ENCODE measurements around the gene MYL11. TPM values are rescaled to one million over a fixed set of nuclear protein-coding genes. Genes with fewer than 3 reads are reported as not detected.
"Not testable (repeated sequence)": the region's sequence is repeated elsewhere in the genome, so short reads cannot be mapped to it uniquely, and the experiment has no call there.

Gene MYL11
- total and polyA plus RNA-seq, 5 donors from 2014 or later, result 1.7 to 4.1 TPM; not detected in 3

DNA sequence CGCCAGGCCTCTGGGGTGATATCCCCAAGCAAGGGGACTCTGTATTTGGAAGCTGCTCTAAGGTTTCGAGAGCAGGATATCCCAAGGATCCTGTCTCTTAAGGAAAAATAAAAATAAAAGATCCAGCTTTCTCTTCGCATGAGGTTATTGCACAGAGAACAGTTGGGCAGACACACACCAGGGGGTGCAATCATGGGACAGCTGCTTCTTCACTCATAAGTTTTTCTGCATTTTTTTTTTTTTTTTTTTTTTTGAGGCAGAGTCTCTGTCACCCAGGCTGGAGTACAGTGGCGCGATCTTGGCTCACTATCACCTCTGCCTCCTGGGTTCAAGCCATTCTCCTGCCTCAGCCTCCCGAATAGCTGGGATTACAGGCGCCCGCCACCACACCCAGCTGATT lies 32.6 kb upstream of the MYL11 start:
- not testable (repeated sequence) for ATAC-seq (ENCODE audit: low read depth in 2 of 2); H3K36me3 Mint-ChIP-seq; H3K27me3 Mint-ChIP-seq; H3K27me3 ChIP-seq (ENCODE audit: control insufficient read depth, insufficient read depth, low read length); H3K27ac Mint-ChIP-seq; H3K9me3 ChIP-seq (ENCODE audit: control insufficient read depth in 2 of 2, low read length in 2 of 2); H3K36me3 ChIP-seq (ENCODE audit: control insufficient read depth, insufficient read depth, low read length); H3K4me1 Mint-ChIP-seq; H3K27ac ChIP-seq (ENCODE audit: insufficient read depth, low read length, poor library complexity, severe bottlenecking); H3K4me1 ChIP-seq (ENCODE audit: control insufficient read depth, insufficient read depth, low read length, poor library complexity, severe bottlenecking); H3K4me3 ChIP-seq (ENCODE audit: low read depth, low read length); DNase-seq; H3K9me3 Mint-ChIP-seq; H3K4me3 Mint-ChIP-seq

DNA sequence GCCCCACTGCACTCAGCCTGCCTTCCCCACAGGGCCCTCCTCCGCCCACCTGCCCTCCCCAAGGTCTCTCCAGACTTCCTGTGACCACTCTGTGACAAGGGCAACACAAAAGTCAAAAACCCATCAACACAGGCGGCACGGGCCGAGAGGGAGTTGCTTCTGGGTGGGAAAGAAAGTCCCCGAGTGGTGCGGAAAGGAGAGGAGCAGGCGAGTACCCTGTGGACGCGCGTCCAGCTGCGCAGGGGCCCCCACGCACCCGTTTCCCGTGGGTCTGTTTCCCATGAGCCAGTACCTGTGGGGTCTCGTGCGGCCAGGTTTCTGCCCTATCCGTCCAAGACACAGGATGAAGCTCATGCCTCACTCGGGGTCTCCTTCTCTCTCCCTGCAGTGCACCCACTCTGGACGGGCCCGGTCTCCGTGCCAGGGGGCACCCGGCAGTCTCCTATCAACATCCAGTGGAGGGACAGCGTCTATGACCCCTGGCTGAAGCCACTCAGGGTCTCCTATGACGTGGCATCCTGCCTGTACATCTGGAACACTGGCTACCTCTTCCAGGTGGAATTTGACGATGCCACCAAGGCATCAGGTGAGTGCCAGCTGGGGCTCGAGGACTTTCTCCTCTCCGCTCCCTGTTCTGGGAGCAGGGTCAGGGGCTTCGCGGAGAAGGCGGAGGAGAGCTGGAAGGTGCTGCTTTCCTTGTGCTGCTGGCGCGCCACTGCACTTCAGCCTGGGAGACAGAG lies 31.7 kb upstream of the MYL11 start:
- Mint-ChIP-seq H3K4me3 (no peak overlapping the region), H3K27ac (no peak overlapping the region), H3K36me3 (no peaks in the 10 kb centered on the region), H3K9me3 (no peaks in the 10 kb centered on the region), H3K4me1 (peaks cover 0 to 2% (median 0%) of the 10 kb centered on the region in 4 donors), H3K27me3 (no peaks in the 10 kb centered on the region)
- H3K36me3 ChIP-seq (ENCODE audit: control insufficient read depth, insufficient read depth, low read length), result no peaks in the 10 kb centered on the region
- no peaks in the 10 kb centered on the region for H3K4me1 ChIP-seq (ENCODE audit: control insufficient read depth, insufficient read depth, low read length, poor library complexity, severe bottlenecking)
- no peak overlapping the region for H3K27ac ChIP-seq (ENCODE audit: insufficient read depth, low read length, poor library complexity, severe bottlenecking)
- no peak for ATAC-seq (ENCODE audit: low read depth in 2 of 2)
- no peak for DNase-seq
- H3K27me3 ChIP-seq (ENCODE audit: control insufficient read depth, insufficient read depth, low read length), result no peaks in the 10 kb centered on the region
- no peaks in the 10 kb centered on the region for H3K9me3 ChIP-seq (ENCODE audit: control insufficient read depth in 2 of 2, low read length in 2 of 2)
- H3K4me3 ChIP-seq (ENCODE audit: low read depth, low read length), result no peak overlapping the region

DNA sequence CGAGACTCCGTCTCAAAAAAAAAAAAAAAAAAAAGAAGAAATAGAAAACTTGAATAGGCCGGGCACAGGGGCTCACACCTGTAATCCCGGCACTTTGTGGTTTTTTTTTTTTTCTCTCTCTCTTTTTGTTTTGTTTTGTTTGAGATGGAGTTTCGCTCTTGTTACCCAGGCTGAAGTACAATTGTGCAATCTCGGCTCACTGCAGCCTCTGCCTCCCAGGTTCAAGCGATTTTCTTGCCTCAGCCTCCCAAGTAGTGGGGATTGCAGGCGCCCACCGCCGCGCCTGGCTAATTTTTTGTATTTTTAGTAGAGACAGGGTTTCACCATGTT lies 31.1 kb upstream of the MYL11 start:
- not testable (repeated sequence) for H3K9me3 ChIP-seq (ENCODE audit: control insufficient read depth in 2 of 2, low read length in 2 of 2); H3K4me3 ChIP-seq (ENCODE audit: low read depth, low read length); H3K27me3 ChIP-seq (ENCODE audit: control insufficient read depth, insufficient read depth, low read length); H3K9me3 Mint-ChIP-seq; H3K4me1 Mint-ChIP-seq; DNase-seq; H3K4me1 ChIP-seq (ENCODE audit: control insufficient read depth, insufficient read depth, low read length, poor library complexity, severe bottlenecking); H3K36me3 ChIP-seq (ENCODE audit: control insufficient read depth, insufficient read depth, low read length); H3K27me3 Mint-ChIP-seq; H3K4me3 Mint-ChIP-seq; H3K27ac Mint-ChIP-seq; H3K36me3 Mint-ChIP-seq; ATAC-seq (ENCODE audit: low read depth in 2 of 2); H3K27ac ChIP-seq (ENCODE audit: insufficient read depth, low read length, poor library complexity, severe bottlenecking)

DNA sequence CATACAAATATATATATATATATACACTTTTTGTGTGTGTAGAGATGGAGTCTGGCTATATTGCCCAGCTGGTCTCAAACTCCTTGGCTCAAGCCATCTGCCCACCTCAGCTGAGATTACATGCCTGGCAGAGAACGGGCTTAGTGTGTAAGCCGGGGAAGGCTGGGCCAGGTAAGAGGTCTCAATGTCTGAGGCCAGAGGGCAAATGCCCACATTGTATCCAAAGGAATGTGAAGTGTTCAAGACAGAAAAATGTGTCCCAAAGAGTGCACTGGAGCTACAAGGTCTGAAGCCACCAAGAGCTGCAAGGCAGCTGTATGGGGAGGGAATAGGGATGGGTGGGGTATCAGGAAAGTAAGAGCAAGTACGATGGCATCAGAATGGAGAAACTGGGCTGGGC lies 28.3 kb upstream of the MYL11 start:
- Mint-ChIP-seq H3K27me3 (no peaks in the 10 kb centered on the region), H3K9me3 (no peaks in the 10 kb centered on the region), H3K36me3 (peaks cover 11% of the 10 kb centered on the region), H3K4me1 (peaks cover 0 to 7% (median 2%) of the 10 kb centered on the region in 4 donors), H3K27ac (no peak overlapping the region), H3K4me3 (peak overlapping the region in 1 of 4 donors; percentile 24)
- DNase-seq (no peak), ATAC-seq (ENCODE audit: low read depth in 2 of 2) (no peak)
- peaks cover 10% of the 10 kb centered on the region for H3K36me3 ChIP-seq (ENCODE audit: control insufficient read depth, insufficient read depth, low read length)
- no peaks in the 10 kb centered on the region for H3K9me3 ChIP-seq (ENCODE audit: control insufficient read depth in 2 of 2, low read length in 2 of 2)
- no peaks in the 10 kb centered on the region for H3K27me3 ChIP-seq (ENCODE audit: control insufficient read depth, insufficient read depth, low read length)
- no peak overlapping the region for H3K4me3 ChIP-seq (ENCODE audit: low read depth, low read length)
- H3K4me1 ChIP-seq (ENCODE audit: control insufficient read depth, insufficient read depth, low read length, poor library complexity, severe bottlenecking), result no peaks in the 10 kb centered on the region
- peak overlapping the region; percentile 19 for H3K27ac ChIP-seq (ENCODE audit: insufficient read depth, low read length, poor library complexity, severe bottlenecking)

DNA sequence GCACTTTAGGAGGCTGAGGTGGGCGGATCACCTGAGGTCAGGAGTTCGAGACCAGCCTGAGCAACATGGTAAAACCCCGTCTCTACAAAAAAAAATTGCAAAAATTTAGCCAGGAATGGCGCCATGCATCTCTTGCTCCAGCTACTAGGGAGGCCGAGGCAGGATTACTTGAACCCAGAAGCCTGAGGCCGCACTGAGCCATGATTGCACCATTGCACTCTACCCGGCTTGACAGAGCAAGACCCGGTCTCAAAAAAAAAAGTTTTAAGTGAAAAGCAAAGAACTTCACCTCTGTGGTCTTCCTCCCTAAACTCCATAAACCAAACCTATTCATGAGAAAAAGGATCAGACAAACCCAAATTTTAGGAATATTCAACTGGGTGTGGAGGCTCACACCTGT lies 26.5 kb upstream of the MYL11 start:
- Histone ChIP-seq H3K4me3 (ENCODE audit: low read depth, low read length) (no peak overlapping the region), H3K36me3 (ENCODE audit: control insufficient read depth, insufficient read depth, low read length) (peaks cover 28% of the 10 kb centered on the region), H3K9me3 (ENCODE audit: control insufficient read depth in 2 of 2, low read length in 2 of 2) (no peaks in the 10 kb centered on the region), H3K27me3 (ENCODE audit: control insufficient read depth, insufficient read depth, low read length) (no peaks in the 10 kb centered on the region), H3K4me1 (ENCODE audit: control insufficient read depth, insufficient read depth, low read length, poor library complexity, severe bottlenecking) (no peaks in the 10 kb centered on the region), H3K27ac (ENCODE audit: insufficient read depth, low read length, poor library complexity, severe bottlenecking) (no peak overlapping the region)
- Mint-ChIP-seq H3K27ac (no peak overlapping the region), H3K4me1 (peaks cover 0 to 18% (median 2%) of the 10 kb centered on the region in 4 donors), H3K4me3 (no peak overlapping the region), H3K9me3 (no peaks in the 10 kb centered on the region), H3K27me3 (no peaks in the 10 kb centered on the region), H3K36me3 (peaks cover 18% of the 10 kb centered on the region)
- ATAC-seq (ENCODE audit: low read depth in 2 of 2) (no peak), DNase-seq (no peak)

DNA sequence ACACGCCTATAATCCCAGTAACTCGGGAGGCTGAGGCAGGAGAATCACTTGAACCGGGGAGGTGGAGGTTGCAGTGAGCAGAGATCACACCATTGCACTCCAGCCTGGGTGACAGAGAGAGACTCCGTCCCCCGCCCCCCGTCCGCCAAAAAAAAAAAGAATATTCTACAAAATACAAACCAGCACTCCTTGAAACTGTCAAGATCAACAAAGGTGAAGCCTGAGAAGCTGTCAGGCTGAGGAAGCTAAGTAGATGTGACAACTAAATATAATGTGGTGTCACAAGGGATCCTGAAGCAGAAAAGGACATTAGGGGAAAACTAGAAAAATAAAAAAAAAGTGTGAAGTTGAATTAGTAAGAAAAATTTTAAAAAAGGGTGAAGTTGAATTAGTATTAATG lies 25.7 kb upstream of the MYL11 start:
- Mint-ChIP-seq H3K9me3 (no peaks in the 10 kb centered on the region), H3K4me1 (peaks cover 0 to 23% (median 2%) of the 10 kb centered on the region in 4 donors), H3K27me3 (no peaks in the 10 kb centered on the region), H3K27ac (peak overlapping the region in 1 of 3 donors; percentile 62), H3K4me3 (no peak overlapping the region), H3K36me3 (peaks cover 19% of the 10 kb centered on the region)
- Histone ChIP-seq H3K9me3 (ENCODE audit: control insufficient read depth in 2 of 2, low read length in 2 of 2) (no peaks in the 10 kb centered on the region), H3K27ac (ENCODE audit: insufficient read depth, low read length, poor library complexity, severe bottlenecking) (no peak overlapping the region), H3K36me3 (ENCODE audit: control insufficient read depth, insufficient read depth, low read length) (peaks cover 32% of the 10 kb centered on the region), H3K4me1 (ENCODE audit: control insufficient read depth, insufficient read depth, low read length, poor library complexity, severe bottlenecking) (peaks cover 5% of the 10 kb centered on the region), H3K4me3 (ENCODE audit: low read depth, low read length) (no peak overlapping the region), H3K27me3 (ENCODE audit: control insufficient read depth, insufficient read depth, low read length) (no peaks in the 10 kb centered on the region)
- DNase-seq (no peak), ATAC-seq (ENCODE audit: low read depth in 2 of 2) (no peak)

DNA sequence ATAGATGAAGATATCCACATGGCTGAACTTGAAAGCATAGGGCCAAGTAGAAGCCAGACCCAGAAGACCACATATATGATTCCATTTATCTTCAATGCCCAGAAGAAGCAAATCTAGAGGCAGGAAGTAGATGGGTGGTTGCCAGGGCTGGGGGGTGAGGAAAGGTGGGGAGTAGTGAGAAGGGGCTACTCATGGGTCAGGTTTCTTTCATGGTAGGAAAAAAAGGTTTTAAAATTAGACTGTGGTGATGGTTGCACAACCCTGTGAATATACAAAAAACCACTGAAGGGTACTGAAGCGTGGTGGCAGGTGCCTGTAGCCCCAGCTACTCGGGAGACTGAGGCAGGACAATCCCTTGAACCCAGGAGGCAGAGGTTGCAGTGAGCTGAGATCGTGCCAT lies 24.9 kb upstream of the MYL11 start:
- Mint-ChIP-seq H3K36me3 (peaks cover 19% of the 10 kb centered on the region), H3K4me1 (peaks cover 0 to 30% (median 6%) of the 10 kb centered on the region in 4 donors), H3K4me3 (peak overlapping the region in 2 of 4 donors; percentile 24 to 69), H3K27ac (peak overlapping the region in 2 of 3 donors; percentile 62 to 67), H3K9me3 (no peaks in the 10 kb centered on the region), H3K27me3 (no peaks in the 10 kb centered on the region)
- Histone ChIP-seq H3K36me3 (ENCODE audit: control insufficient read depth, insufficient read depth, low read length) (peaks cover 32% of the 10 kb centered on the region), H3K27me3 (ENCODE audit: control insufficient read depth, insufficient read depth, low read length) (no peaks in the 10 kb centered on the region), H3K27ac (ENCODE audit: insufficient read depth, low read length, poor library complexity, severe bottlenecking) (no peak overlapping the region), H3K9me3 (ENCODE audit: control insufficient read depth in 2 of 2, low read length in 2 of 2) (no peaks in the 10 kb centered on the region), H3K4me3 (ENCODE audit: low read depth, low read length) (no peak overlapping the region), H3K4me1 (ENCODE audit: control insufficient read depth, insufficient read depth, low read length, poor library complexity, severe bottlenecking) (peaks cover 12% of the 10 kb centered on the region)
- no peak for ATAC-seq (ENCODE audit: low read depth in 2 of 2)
- DNase-seq, result no peak

DNA sequence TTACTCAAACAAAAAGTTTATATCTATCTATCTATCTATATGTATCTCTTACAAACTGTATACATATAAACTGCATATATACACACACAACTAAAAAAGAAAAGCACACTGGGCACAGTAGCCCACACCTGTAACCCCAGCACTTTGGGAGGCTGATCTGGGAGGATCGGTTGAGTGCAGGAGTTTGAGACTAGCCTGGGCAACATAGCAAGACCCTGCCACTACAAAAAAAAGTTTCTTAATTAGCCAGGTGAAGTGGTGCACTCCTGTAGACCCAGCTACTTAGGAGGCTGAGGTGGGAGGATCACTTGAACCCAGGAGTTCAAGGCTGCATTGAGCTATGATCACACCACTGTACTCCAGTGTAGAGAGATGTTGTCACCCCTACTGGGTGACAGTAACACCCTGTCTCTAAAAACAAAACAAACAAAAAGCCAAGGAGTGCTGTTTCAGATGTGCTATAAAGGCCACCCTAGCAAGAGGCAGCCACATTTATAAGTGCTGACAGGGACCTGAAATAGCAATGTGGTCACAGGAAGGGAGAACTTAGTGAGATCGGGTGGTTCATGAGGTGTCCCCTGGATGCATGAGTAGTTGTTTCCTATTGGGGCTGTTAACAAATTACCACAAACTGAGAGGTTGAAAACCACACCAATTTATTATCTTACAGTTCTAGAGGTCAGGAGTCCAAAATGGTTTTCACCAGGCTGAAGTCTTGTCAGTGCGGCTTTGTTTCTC lies 24.3 kb upstream of the MYL11 start:
- H3K4me3 Mint-ChIP-seq, result peak overlapping the region in 1 of 4 donors; percentile 69

More for the DNA sequence above, 24.3 kb upstream of the MYL11 start:
- Histone ChIP-seq H3K36me3 (ENCODE audit: control insufficient read depth, insufficient read depth, low read length) (peaks cover 32% of the 10 kb centered on the region), H3K4me3 (ENCODE audit: low read depth, low read length) (no peak overlapping the region), H3K4me1 (ENCODE audit: control insufficient read depth, insufficient read depth, low read length, poor library complexity, severe bottlenecking) (peaks cover 14% of the 10 kb centered on the region), H3K27me3 (ENCODE audit: control insufficient read depth, insufficient read depth, low read length) (no peaks in the 10 kb centered on the region), H3K27ac (ENCODE audit: insufficient read depth, low read length, poor library complexity, severe bottlenecking) (no peak overlapping the region), H3K9me3 (ENCODE audit: control insufficient read depth in 2 of 2, low read length in 2 of 2) (no peaks in the 10 kb centered on the region)
- peaks cover 3 to 35% (median 10%) of the 10 kb centered on the region in 4 donors for H3K4me1 Mint-ChIP-seq
- no peaks in the 10 kb centered on the region for H3K9me3 Mint-ChIP-seq
- no peak for DNase-seq
- no peaks in the 10 kb centered on the region for H3K27me3 Mint-ChIP-seq
- H3K36me3 Mint-ChIP-seq, result peaks cover 19% of the 10 kb centered on the region
- ATAC-seq (ENCODE audit: low read depth in 2 of 2), result no peak
- peak overlapping the region; percentile 62 to 79 (median 67) for H3K27ac Mint-ChIP-seq
